CD4-positive, alpha-beta T cell treated with Interferon alpha-2 for 1 hour (primary cell): ENCODE data around the gene ZCCHC24.

ENCODE experiments used
- DNase-seq, 2 donors: peaks; one replicate each; pipeline ENCODE4 v3.0.0-alpha.2; 2020 to 2022

ZCCHC24 gene

DNA sequence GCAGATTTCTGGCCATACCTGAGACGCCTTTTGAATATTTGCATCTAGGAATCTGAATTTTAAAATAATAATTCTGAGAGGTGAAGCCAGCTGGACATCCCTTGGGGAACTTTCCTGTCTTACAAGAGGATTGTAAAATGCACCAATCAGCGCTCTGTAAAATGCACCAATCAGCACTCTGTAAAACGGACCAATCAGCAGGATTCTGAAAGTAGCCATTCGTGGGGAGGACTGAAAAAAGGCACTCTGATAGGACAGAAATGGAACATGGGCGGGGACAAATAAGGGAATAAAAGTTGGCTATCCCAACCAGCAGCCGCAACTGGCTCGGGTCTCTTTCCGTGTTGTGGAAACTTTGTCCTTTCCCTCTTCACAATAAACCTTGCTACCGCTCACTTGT is 88.2 kb downstream of the ZCCHC24 start:
- no peak for DNase-seq

DNA sequence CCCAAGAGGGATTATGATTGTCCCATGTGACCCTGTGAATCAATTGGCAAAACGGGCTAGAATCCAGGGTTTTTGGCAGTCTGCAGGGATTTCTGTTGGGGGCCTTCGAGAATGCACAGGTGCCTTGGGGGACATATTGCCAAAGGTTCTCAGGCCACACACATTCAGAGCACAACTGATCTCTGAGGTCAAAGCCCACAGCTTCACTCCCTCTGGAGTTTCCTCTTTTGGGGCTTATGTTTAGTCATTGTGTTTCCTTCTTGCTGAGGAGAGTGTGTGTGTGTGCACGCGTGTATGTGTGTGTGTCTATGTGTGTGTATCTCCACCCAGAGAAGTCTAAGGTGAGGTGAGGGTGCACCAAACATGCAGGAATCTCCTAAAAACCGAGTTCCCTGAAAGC is 89.3 kb downstream of the ZCCHC24 start:
- peak in 1 of 2 donors; percentile 32 for DNase-seq

DNA sequence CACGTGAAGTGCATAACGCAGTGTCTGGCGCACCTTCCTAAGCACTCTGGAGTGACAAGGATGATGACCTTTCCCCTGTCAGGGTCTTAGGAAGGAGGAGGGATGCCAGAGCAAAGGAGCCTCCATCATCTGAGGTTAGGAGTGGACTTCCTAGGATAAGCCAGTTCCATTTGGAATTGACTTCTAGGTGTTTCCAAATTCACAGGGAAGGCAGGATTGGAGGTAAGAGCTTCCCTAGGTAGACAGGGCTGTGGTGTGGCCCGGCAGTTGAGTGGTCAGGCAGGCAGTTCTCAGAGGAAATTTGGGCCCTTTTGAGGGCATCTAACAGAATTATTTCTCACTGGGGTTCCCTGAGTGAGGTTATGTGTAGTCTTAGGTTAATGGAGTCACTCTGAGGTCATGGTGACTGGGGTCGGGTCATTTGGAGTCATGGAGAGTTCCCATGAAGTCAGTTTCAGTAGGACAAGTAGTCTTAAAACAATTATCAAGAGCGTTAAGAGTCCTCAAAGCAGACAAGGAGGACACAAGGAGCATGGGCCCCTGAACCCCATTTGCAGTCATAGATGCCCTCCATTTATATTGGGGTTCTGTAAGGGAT is 89.9 kb downstream of the ZCCHC24 start:
- DNase-seq: no peak

DNA sequence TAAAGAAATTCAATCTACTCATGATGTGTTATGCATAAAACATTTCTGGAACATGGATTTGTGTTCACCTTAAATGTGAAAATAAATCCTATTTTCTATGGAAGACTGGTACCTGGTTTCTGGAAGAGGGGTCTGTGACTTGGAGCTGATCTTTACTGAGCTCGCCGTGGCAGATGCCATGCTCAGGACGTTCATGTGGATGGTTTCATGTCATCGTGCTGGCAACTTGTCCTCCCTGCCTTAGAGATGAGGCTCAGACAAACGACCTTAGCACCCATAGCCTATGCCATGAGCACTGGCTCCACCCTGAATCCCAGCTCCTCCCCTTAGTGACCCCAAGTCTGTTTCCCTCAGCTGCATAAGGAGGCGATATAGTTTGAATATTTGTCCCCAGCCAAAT is 90.8 kb downstream of the ZCCHC24 start:
- no peak for DNase-seq

DNA sequence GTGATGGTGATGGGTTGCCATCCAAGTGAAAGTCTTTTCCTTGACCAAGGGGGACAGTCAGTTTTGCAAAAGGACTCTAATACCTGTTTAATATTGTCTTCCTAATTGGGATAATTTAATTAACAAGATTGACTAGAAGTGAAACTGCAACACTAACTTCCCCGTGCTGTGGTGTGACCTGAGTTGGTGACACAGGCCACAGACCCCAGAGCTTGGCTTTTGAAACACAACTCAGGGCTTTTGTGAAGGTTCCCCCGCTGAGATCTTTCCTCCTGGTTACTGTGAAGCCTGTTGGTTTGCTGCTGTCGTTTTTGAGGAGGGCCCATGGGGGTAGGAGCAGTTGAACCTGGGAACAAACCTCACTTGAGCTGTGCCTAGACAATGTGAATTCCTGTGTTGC is 91.3 kb downstream of the ZCCHC24 start:
- no peak for DNase-seq

DNA sequence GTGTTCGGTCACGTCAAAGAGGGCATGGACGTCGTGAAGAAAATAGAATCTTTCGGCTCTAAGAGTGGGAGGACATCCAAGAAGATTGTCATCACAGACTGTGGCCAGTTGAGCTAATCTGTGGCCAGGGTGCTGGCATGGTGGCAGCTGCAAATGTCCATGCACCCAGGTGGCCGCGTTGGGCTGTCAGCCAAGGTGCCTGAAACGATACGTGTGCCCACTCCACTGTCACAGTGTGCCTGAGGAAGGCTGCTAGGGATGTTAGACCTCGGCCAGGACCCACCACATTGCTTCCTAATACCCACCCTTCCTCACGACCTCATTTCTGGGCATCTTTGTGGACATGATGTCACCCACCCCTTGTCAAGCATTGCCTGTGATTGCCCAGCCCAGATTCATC is 91.7 kb downstream of the ZCCHC24 start:
- DNase-seq: no peak

DNA sequence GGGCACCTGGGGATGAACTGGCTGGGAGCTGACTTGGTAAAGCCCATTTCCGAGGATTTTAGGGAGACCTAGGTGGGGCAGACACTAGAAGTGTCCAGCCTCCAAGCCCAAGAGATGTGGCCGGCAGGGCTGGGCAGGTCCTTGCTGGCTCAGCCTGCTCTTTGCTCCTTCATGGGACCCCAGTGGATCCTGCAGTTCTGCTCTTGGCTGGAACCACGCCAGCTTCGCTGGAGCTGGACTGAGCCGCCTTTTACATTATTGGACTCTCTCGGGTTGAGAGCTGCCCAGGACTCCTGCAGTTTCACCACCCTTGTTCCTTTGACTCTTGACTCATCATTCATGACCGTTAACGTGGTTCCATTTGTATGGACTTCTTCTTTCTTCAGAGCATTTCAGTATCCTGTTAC is 92.4 kb downstream of the ZCCHC24 start:
- no peak for DNase-seq

DNA sequence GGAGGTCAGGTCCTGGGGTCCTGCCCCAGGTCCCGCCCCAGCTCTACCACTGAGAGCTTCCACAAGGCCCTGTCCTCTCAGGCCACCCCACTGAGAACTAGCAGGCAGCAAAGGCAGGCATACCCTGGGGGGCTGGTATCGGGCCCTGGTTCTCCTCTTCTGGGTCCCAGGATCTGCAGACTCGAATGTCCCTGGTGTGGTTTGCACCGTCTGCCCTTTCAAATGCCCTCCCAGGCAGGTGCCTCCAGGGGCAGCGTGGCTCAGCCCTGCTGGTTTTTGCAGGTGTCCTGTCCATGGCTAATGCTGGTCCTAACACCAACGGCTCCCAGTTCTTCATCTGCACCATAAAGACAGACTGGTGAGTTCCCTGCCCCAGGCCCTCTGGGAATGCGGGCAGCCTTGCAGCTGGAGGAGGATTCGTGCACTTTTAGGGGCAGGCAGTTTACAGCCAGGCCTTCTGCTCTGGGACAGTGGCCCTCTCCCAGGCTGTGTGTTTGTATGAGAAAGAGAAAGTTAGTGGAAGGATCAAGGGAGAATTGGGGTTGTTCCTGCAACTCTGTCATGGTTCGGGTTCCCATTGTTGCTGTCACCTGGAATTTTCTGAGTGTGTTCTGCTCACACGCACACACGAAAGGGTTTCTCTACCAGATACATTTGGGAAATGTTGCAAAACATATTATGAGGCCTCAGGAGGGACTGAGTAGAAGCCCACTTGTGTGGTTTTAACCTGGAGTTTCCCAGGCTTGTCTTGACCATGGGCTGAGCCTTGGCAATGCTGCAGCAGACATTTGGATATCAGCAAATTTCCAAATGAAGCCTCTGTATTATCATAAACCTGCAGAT is 93.2 kb downstream of the ZCCHC24 start:
- no peak for DNase-seq

DNA sequence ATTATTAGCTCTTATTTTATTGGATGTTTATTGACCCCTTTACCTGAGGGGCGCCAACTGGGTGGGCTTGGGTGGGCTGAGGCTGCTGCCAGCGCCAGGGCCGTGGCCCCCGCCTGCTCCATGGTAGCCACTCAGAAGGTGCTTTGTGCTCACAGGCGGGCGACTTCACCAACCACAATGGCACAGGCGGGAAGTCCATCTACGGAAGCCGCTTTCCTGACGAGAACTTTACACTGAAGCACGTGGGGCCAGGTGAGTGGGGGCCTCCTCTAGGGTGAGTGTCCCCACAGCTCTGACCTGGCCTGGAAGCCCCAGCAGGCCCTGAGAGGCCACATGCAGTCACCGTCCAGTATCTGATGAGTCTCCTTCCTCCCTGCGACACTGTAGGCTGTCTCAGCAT is 94.1 kb downstream of the ZCCHC24 start:
- DNase-seq: no peak

DNA sequence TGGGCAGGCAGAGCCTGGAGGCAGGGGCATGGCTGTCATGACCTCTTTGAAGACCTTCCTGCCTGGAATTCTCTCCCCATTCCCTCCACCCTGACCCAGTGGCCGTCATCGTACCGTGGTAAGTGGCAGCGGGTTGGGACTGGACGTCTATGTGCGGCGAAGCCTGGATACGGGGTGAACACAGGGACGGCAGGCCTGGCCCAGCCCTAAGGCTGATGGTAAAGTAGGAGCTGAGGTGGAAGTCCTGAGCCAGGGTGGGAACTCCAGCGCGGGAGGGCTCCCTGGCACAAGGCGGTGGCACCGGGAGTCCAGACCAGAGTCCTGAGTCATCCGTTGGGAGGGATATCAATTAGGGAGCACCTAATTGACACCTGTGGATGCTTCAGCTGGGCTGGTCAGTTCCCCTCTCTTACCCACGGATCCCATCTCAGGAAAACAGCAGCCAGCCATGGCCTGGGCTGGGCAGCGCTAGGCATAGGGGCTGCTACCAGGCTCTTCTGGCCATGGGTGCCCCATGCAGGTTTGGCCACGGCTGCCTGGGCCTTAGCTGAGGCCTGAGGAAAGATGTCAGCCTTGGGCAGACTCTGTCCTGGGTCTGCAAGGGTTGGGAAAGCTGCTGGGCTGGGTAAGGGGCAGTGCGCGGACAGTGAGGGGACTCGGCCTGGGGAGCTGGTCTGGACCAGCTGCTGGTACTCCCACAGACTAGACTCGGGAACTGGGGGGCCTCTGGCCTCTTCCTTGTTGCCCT is 94.8 kb downstream of the ZCCHC24 start:
- DNase-seq: no peak

DNA sequence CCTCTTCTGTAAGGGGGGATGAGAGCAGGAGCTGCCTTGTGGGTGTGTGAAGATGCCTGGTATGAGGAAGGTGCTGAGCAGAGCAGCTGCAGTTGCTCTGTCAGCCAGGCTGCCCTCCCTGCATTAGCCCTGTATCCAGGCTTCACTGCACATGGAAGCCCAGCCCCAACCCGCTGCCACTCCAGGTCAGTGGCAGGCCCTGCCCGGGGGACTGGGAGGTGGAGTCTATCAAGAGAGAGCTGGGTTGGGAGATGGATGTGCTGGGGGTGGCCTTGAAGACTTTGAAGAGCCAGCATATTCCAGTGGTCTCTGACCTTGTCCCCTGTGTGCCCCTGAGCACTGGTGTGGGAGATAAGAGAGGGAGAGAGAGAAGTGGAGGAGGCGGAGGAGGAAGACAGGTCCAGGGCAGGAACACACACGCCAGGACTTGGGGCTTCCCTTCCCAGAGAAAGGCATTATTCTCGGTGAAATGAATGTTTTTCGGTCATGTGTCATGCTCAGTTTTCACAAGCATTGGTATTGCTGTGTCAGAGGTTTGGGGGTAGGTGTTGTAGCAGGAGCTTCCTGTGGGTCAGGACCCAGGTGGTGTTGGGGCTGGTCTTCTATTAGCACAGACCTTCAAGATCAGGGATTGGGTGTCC is 95.5 kb downstream of the ZCCHC24 start:
- no peak for DNase-seq

DNA sequence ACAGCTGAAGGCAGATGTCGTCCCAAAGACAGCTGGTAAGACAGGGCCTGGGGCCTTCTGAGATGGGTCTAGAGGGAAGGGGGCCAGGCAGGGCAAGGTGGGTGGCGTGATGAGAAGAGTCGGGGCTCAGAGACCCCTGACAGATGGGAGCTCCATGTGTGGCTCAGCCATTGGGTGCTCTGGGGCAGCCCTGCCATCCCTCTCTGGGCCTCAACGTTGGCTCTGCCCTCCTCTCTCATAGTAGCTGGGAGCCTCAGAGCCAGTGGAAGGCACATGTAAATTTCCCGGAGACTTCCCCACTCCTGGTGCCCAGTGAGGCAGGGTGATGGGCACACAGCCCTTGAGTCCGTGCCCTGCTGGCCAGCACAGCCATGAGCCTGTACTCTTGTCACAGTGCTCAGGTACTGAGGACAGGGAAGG is 96.3 kb downstream of the ZCCHC24 start:
- no peak for DNase-seq

DNA sequence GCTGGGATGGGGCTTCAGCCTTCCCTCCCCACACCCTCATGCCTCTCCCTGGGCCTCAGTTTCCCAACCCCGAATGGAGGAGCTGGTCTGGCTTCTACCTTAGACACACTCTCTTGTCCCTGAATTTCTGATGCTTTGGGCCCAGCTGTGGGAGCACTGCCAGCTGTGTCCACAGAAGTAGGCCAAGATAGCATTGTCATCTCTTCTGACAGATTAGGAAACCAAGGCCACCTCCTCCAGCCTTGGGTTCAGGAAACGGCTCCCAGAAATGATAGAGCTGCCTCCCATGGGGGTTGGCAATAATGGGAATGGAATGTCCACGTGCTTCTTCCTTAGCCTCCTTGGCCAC is 96.8 kb downstream of the ZCCHC24 start:
- no peak for DNase-seq

DNA sequence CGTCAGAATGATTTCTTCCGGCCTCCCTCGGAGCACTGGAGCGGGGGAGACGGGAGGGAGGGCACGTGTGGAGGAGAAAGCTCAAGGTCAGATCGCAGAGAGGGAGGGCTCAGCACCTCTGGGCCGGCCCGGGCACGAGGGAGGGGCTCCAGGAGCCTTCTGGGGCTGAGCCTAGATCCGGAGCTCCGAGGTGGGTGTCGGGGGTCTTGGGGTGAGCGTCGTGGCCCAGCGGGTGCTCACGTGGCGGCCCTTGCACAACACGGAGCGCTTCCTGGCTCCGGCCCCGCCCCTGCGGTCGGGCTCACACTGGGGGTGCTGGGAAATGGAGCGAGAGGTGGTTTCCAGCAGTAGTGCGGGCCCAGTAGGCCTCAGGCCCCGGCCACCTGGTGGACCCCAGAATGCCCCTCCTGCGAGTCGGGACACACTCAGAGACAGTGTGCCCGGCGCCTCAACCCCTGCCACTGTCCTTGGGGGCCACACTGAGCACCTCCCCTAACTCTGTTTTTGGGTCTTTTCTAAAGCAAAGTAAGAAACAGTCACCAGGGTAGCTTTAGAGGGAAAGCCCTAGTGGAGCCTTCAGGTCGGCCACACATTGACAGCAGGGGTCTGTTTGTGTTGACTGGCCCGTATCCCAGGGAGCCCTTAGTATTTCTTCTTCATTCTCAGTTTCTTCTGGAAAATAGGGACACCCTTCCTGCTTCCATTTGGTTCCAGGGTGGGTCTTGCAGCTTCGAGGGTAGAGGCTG is 97.4 kb downstream of the ZCCHC24 start:
- DNase-seq: peak; percentile 83 to 85

DNA sequence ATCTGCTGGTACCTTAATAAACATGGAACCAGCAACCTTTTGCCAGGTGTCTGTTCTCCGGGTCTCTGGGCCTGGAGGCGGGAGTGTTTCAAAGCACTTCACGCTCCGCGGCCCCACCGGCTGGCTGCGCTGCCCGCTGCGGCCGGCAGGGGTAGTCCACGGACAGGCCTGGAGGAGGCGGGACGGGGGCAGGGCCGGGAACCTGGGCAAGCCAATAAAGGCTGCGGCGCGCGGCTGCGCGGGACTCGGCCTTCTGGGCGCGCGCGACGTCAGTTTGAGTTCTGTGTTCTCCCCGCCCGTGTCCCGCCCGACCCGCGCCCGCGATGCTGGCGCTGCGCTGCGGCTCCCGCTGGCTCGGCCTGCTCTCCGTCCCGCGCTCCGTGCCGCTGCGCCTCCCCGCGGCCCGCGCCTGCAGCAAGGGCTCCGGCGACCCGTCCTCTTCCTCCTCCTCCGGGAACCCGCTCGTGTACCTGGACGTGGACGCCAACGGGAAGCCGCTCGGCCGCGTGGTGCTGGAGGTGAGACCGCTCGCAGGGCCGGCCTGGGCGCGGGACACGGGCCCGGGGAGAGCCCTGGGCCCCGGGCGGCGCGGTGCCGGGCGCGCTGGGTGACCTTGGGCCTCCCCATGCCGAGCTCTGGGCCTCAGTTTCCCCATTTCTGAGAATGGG is 98.1 kb downstream of the ZCCHC24 start, which contains the start of gene PPIF:
Gene PPIF, plus strand, starts transcription at position 244 of the 668 bp plus-strand sequence. Its CDS starts 80 bp downstream, at position 324.
- peak; percentile 92 to 93 for DNase-seq

DNA sequence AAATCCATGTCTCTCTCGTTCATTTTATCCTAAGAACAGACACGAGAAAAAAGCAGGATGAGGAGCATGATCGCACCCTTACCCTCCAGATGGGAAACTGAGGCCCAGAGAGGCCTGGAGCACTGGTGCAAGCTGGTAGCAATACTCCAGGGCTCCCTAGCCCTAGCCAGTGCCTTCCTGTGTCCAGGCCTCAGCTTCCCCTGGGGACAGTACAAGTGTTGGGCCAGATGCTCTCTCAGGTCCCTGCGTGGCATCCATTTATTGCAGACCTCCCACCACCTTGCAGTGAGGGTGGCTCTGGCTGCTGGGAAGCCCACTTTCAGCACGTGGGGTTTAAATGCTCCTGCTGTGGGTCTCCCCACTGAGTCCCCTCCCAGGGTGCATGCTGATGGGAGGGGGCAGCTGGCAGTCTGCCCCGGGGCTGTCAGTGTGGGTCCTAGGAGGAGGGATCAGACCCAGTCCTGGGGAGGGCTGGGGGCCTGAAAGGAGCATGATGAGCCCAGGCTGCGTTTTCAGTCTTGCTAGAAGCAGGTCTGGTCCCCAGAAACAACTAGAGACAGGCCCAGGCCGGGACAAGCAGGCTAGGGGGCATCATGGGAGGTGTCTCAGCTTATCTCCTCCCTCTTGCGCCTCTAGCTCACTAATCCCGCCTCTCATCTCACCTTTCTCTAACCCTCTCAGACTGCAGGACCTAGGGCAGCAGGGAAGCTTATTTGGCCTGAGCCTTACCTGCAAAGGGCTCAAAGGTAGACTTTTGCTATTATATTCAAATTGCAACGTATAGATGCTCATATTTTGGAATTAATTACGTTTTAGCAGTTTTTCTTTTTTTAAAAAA is 98.8 kb downstream of the ZCCHC24 start:
- no peak for DNase-seq

DNA sequence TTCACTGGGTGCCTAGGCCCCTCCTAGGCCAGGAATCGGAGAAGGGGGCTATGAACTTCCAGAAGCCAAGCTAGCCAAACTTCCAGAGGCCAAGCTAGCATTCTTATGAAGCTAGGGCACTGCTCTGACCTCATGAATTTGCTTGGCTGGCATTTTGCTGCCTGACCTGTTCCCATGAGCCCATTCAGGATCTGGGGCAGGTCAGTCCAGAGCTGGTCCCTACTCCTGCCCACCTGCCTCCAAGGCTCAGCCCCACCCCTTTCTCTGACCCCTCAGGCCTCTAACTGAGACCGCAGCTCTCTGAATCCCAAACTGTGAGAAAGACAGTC is 99.4 kb downstream of the ZCCHC24 start:
- no peak for DNase-seq

DNA sequence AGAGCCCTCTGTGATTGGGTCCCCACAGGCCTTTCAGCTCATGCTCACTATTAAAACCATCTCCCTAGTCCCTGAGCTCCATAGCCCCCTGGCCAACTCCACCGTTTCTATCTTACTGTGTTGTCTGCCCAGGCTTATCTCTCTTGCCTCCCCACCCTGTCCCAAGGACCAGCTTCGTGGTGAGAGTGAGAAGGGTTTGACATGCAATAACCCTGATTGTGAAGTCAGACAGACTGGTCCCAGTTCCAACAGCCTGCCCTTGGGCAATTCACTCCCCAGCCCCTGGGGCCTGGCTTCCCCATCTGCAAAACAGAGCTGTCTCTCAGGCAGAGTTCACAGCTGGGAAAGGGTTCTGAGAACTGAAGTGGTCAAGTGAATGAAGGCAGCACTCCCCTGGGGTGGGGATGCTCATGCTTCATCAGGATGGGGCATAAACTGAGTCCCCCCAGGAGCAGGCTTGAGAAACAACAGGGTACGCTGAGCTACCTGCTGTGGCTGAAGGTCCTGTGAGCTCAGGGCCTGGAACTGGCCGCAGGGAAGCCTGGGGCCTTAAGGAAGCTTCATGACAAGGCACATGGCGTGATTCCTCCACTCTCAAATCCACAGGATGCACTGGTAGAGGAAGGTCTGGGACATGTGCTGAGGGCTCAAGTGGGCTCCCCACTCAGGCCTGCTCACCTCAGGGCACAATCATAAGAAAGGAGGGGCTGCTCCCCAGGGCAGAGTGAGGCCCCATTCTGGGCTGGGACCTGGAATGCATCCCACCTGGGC is 100.0 kb downstream of the ZCCHC24 start:
- no peak for DNase-seq

DNA sequence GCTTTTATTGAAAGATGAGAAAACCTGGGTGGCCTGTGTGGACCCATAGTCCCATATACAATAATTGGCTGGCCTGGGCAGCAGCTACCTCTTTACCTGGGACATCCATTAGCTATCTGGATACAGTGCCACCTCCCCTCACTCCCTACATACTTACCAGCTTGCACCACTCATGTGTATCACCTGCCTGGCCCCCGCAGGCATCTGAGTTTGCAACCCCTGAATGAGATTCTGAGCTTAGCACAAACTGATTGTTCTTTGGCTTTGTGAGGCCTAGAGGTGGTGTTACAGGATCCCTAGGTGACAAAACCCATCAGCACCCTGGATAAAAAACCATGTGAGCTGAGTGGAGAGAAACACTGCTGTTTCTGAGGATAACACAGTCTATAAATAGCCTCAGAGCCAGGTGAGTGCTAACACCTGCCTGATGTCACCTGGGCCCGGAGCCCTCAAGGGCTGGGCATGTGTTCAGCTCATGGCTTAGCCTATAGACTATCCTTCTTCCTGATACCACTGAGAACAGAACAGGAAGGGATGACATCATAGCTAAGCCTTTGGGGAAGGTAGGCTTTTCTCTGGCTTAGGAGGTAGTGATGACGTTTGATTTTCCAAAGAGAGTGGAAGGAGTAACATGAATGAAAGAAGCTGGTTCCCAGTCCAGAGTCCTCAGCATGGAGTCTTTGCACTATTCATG is 100.8 kb downstream of the ZCCHC24 start:
- DNase-seq: no peak
